ENCODE results near the gene ACTG1. TPM values are rescaled to one million over a fixed set of nuclear protein-coding genes. Genes with fewer than 3 reads are reported as not detected.
A peak's percentile ranks its signal among the peaks of the same experiment; 100 is the strongest.

ACTG1 gene
- total RNA-seq, 2 experiments from 2014 or later: 4,611 to 5,328 TPM

DNA sequence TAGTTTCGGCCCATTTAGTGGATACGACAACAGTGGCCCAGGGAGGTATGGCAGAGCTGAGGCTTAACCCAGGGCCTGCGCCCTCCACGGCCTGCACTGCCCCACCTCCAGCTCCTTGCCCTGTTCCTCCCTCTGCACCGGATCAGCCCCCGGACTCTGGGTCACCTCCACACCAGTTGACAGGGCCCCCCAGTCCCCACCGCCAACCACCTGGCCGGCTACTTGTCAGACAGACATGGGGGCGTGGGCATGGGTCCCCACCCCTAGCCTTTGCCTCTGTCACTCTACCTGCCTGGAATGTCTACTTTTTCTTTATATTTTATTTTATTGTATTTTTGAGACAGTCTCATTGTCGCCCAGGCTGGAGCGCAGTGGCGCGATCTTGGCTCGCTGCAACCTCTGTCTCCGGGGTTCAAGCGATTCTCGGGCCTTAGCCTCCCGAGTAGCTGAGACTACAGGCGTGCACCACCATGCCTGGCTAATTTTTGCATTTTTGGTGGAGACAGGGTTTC is 3.0 kb upstream of the ACTG1 start:
- peak overlapping the region; percentile 92 for H3K27ac Mint-ChIP-seq
- ChIA-PET CTCF (interaction anchor here (0.5 kb wide), 1 partner anchor 553 kb away, joined by 3 read pairs; no protein-coding TSS in a partner anchor), POLR2A (interaction anchor here (0.5 kb wide), 1 partner anchor 32 kb away, joined by 3 read pairs; no protein-coding TSS in a partner anchor)
- no peak for DNase-seq
- H3K36me3 Mint-ChIP-seq (ENCODE audit: low read depth): peaks cover 23% of the 10 kb centered on the region
- no peaks in the 10 kb centered on the region for H3K27me3 Mint-ChIP-seq
- H3K4me1 Mint-ChIP-seq: peaks cover 22% of the 10 kb centered on the region
- peak overlapping the region; percentile 88 for H3K4me3 Mint-ChIP-seq
- no peaks in the 10 kb centered on the region for H3K9me3 Mint-ChIP-seq

DNA sequence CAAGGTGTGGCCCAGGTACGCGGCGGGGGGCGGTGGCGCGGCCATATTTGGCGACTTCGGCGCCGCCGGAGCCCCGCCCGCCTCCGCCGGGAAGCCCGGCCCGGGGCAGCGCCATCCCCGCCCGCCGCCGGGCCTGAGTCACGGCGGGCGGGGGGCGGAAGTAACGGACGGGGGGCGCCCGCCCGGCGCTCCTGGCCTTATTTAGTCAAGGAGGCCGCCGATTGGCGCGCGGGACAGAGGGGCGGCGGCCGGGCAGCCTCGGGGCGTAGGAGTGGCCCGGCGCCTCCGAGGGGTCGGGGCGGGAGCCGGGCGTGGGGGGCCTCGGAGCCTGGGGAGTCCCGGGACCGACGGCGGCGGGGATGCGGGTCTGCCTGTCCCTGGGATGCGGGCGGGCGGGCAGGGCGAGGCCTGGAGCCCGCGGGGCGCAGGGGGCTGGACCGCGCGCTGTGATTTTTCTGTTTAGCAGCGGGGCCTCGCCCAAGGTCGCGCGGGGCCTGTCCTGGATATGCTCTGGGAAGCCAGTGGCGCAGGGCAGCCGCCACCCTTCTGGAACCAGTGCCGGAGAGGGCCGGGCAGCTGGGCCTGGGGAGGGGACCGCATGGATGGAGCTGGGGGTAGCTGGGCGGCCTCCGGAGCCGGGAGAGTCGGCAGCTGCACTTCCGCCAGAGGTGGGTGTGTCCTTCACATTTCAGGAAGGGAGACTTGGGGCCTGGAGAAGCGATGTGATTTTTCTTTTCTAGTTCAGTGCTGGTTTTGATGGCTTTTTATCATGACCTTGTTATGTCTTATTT is 2.3 kb upstream of the ACTG1 start:
- H3K4me1 Mint-ChIP-seq: peaks cover 22% of the 10 kb centered on the region
- peaks cover 30% of the 10 kb centered on the region for H3K36me3 Mint-ChIP-seq (ENCODE audit: low read depth)
- POLR2A ChIA-PET: no interaction called here
- peak overlapping the region; percentile 92 for H3K27ac Mint-ChIP-seq
- H3K9me3 Mint-ChIP-seq: no peaks in the 10 kb centered on the region
- no peaks in the 10 kb centered on the region for H3K27me3 Mint-ChIP-seq
- H3K4me3 Mint-ChIP-seq: peak overlapping the region; percentile 88
- CTCF ChIA-PET: interaction anchor here (1.0 kb wide), 1 partner anchor 45 kb away, joined by 3 read pairs; no protein-coding TSS in a partner anchor
- DNase-seq: peak; percentile 72

DNA sequence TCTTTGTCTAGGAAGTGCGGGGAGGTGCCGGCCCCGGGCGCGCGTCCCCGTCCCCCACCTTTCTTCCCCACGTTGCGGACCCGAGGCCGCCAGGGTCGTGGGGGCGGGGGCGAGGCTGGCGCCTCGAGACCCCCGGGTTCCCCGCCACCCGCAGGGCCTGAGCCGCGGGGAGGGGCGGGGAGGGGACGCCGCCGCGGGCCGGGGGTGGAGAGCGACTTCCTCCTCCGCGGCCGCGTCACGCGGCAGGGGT is 1.8 kb upstream of the ACTG1 start:
- no peak for DNase-seq
- Mint-ChIP-seq H3K4me1 (peaks cover 27% of the 10 kb centered on the region), H3K4me3 (peak overlapping the region; percentile 86), H3K9me3 (no peaks in the 10 kb centered on the region), H3K36me3 (ENCODE audit: low read depth) (peaks cover 35% of the 10 kb centered on the region), H3K27me3 (no peaks in the 10 kb centered on the region), H3K27ac (peak overlapping the region; percentile 93)
- POLR2A ChIA-PET: no interaction called here
- CTCF ChIA-PET: interaction anchor here (0.9 to 1.4 kb wide), 3 partner anchors 30 to 87 kb away, joined by 3 to 6 read pairs (median 4); no protein-coding TSS in a partner anchor

DNA sequence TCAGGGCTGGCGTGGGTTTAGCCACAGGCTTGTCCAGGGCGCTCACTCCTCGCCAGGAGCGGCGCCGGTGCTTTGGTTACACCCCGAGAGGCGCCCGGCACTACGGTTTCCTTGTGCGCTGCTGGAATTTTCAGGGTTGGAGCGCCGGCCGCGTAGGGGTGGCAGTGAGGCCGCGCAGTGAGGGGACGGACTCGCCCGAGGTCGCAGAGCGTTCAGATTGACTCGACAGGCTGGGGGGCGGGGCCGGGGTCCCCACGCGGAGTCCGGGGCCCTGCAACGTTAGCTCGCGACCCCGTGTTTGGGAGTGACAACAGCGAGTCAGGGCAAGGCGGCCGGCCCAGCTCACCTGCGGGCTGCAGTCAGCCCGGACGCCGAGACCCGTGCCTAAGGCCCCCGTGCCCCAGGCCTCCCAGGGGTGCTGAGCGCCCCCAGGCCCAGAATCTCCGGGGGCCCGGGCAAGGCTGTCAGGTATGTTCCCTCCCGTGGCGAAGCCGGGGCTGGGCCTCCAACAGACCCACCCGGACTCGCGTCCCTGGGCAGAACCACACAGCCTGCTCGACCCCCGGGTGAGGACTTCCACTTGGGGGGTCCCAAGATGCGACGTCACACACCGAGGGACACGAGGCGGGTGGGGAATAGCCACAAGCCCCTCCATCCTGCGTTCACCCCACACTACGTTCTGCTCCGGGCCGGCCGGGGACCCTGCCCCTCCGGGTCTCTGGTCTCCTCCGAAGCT is 1.3 kb upstream of the ACTG1 start:
- ChIA-PET CTCF (interaction anchor here (0.9 to 1.4 kb wide), 3 partner anchors 29 to 87 kb away, joined by 3 to 6 read pairs (median 4); no protein-coding TSS in a partner anchor), POLR2A (no interaction called here)
- Mint-ChIP-seq H3K4me1 (peaks cover 32% of the 10 kb centered on the region), H3K9me3 (no peaks in the 10 kb centered on the region), H3K36me3 (ENCODE audit: low read depth) (peaks cover 40% of the 10 kb centered on the region), H3K4me3 (peak overlapping the region; percentile 86), H3K27me3 (no peaks in the 10 kb centered on the region), H3K27ac (peak overlapping the region; percentile 93)
- DNase-seq: peak; percentile 41

DNA sequence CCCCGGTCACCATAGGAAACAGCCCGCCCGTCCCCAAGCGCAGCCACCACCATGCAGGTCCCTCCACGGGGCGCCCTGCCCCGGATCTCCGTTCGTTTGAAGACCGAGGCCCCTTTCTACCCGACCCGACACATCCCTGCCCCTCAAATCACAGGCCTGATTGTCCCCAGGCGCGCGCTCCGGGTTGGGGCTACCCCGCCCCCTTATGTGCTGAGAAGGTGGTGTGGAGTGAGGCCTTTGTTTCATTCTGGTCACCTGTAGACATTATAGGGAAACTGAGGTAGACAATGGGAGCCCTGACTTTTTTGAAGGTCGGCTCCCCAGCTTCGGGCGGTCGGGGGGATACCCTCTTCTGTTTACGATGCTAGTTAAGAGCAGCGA is 763 bp upstream of the ACTG1 start:
- Mint-ChIP-seq H3K4me3 (peak overlapping the region; percentile 86), H3K27me3 (no peaks in the 10 kb centered on the region), H3K4me1 (peaks cover 37% of the 10 kb centered on the region), H3K27ac (peak overlapping the region; percentile 93), H3K36me3 (ENCODE audit: low read depth) (peaks cover 45% of the 10 kb centered on the region), H3K9me3 (no peaks in the 10 kb centered on the region)
- CTCF ChIA-PET: interaction anchor here (0.9 to 1.4 kb wide), 2 partner anchors 28 to 88 kb away, joined by 4 to 6 read pairs; no protein-coding TSS in a partner anchor
- POLR2A ChIA-PET: no interaction called here
- peak; percentile 69 for DNase-seq

DNA sequence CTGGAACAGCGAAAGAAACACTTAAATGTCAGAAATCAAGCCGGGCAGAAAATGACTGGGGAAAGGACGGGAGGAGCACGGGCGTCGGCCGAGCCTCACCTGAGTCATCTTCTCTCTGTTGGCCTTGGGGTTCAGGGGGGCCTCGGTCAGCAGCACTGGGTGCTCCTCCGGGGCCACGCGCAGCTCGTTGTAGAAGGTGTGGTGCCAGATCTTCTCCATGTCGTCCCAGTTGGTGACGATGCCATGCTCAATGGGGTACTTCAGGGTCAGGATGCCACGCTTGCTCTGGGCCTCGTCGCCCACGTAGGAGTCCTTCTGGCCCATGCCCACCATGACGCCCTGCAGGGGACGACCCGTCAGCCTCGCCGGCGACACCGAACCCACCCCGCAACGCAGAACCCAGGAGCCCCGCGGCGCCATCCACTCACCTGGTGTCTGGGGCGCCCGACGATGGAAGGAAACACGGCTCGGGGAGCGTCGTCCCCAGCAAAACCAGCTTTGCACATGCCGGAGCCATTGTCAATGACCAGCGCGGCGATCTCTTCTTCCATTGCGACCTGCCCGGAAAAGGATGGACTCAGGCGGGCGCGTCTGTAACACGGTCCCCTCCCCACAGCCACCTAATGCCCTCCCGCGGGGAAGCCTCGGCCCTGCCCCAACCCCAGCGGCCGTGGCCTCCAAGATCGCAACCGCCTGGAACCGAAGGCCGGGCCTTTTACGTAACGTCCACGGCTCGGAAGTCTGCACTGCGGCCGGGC is 616 bp downstream of the ACTG1 start:
- Mint-ChIP-seq H3K4me3 (peak overlapping the region; percentile 84), H3K4me1 (peaks cover 37% of the 10 kb centered on the region), H3K9me3 (no peaks in the 10 kb centered on the region), H3K27ac (peak overlapping the region; percentile 83), H3K36me3 (ENCODE audit: low read depth) (peaks cover 50% of the 10 kb centered on the region), H3K27me3 (no peaks in the 10 kb centered on the region)
- POLR2A ChIA-PET: interaction anchor here (0.6 to 0.7 kb wide), 2 partner anchors 25 to 27 kb away, joined by 3 to 4 read pairs; no protein-coding TSS in a partner anchor
- CTCF ChIA-PET: interaction anchor here (1.5 kb wide), 1 partner anchor 114 kb away, joined by 4 read pairs; no protein-coding TSS in a partner anchor
- DNase-seq: peak; percentile 47

DNA sequence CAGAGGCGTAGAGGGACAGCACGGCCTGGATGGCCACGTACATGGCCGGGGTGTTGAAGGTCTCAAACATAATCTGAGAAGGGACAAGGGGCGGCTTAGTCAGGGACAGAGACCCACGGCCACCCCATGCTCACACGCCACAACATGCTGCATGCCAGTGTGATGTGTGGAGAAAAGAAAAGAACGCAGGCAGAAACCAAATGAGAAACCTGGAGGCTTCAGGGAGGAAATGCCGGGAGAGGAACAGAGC is 1.1 kb downstream of the ACTG1 start:
- H3K4me3 Mint-ChIP-seq: peak overlapping the region; percentile 84
- POLR2A ChIA-PET: no interaction called here
- H3K4me1 Mint-ChIP-seq: peaks cover 34% of the 10 kb centered on the region

DNA sequence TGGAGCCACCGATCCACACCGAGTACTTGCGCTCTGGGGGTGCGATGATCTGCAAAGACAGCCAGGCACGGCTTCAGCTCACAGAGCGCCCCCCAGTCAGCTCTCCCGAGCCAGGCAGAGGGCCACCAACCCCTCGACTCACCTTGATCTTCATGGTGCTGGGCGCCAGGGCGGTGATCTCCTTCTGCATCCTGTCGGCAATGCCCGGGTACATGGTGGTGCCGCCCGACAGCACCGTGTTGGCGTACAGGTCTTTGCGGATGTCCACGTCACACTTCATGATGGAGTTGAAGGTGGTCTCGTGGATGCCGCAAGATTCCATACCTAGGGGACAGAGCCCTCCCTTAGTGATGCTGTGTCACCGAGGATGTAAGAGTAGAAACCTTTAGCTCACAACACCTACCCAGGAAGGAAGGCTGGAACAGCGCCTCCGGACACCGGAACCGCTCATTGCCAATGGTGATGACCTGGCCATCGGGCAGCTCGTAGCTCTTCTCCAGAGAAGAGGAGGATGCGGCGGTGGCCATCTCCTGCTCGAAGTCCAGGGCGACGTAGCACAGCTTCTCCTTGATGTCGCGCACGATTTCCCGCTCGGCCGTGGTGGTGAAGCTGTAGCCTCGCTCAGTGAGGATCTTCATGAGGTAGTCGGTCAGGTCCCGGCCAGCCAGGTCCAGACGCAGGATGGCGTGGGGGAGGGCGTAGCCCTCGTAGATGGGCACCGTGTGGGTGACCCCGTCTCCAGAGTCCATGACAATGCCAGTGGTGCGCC is 1.6 kb downstream of the ACTG1 start:
- peak overlapping the region; percentile 84 for H3K4me3 Mint-ChIP-seq
- H3K9me3 Mint-ChIP-seq: no peaks in the 10 kb centered on the region
- ChIA-PET CTCF (interaction anchor here (1.5 kb wide), 1 partner anchor 113 kb away, joined by 4 read pairs; no protein-coding TSS in a partner anchor), POLR2A (interaction anchor here (0.6 kb wide), 1 partner anchor 109 kb away, joined by 3 read pairs; no protein-coding TSS in a partner anchor)
- peak; percentile 49 for DNase-seq
- H3K27ac Mint-ChIP-seq: peak overlapping the region; percentile 83
- peaks cover 29% of the 10 kb centered on the region for H3K4me1 Mint-ChIP-seq
- H3K36me3 Mint-ChIP-seq (ENCODE audit: low read depth): peaks cover 50% of the 10 kb centered on the region
- no peaks in the 10 kb centered on the region for H3K27me3 Mint-ChIP-seq

More for the DNA sequence above, 1.1 kb downstream of the ACTG1 start:
- DNase-seq: no peak
- Mint-ChIP-seq H3K9me3 (no peaks in the 10 kb centered on the region), H3K27ac (peak overlapping the region; percentile 83), H3K36me3 (ENCODE audit: low read depth) (peaks cover 50% of the 10 kb centered on the region), H3K27me3 (no peaks in the 10 kb centered on the region)
- CTCF ChIA-PET: interaction anchor here (1.5 kb wide), 1 partner anchor 113 kb away, joined by 4 read pairs; no protein-coding TSS in a partner anchor

DNA sequence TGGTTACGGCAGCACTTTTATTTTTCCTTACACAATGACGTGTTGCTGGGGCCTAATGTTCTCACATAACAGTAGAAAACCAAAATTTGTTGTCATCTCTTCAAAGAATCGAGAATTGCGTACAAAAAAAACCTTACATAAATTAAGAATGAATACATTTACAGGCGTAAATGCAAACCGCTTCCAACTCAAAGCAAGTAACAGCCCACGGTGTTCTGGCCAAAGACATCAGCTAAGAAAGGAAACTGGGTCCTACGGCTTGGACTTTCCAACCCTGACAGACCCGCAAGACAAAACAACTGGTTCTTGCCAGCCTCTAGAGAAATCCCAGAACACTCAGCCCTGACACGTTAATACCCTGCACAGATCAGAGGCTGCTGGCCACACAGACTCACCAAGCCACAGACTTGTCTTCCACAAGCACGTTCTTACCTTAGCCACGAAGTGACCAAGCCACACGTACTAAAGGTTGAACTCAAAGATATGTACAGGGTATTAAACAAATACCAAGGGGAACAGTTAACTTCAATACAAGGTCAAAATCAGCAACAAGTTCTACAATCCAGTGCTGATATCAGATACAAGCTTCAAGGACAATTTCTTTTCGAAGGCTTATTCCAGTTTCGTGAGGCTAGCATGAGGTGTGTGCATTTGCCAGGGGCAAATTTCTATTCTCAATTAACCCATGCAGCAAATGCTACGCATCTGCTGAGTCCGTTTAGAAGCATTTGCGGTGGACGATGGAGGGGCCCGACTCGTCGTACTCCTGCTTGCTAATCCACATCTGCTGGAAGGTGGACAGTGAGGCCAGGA is 2.4 kb downstream of the ACTG1 start:
- DNase-seq: no peak
- Mint-ChIP-seq H3K27me3 (peaks cover 2% of the 10 kb centered on the region), H3K4me3 (peak overlapping the region; percentile 84), H3K27ac (peak overlapping the region; percentile 83), H3K9me3 (no peaks in the 10 kb centered on the region), H3K4me1 (peaks cover 22% of the 10 kb centered on the region), H3K36me3 (ENCODE audit: low read depth) (peaks cover 50% of the 10 kb centered on the region)
- ChIA-PET POLR2A (interaction anchor here (0.6 kb wide), 1 partner anchor 109 kb away, joined by 3 read pairs; no protein-coding TSS in a partner anchor), CTCF (interaction anchor here (1.5 to 1.7 kb wide), 2 partner anchors 12 to 112 kb away, joined by 4 to 5 read pairs; no protein-coding TSS in a partner anchor)

DNA sequence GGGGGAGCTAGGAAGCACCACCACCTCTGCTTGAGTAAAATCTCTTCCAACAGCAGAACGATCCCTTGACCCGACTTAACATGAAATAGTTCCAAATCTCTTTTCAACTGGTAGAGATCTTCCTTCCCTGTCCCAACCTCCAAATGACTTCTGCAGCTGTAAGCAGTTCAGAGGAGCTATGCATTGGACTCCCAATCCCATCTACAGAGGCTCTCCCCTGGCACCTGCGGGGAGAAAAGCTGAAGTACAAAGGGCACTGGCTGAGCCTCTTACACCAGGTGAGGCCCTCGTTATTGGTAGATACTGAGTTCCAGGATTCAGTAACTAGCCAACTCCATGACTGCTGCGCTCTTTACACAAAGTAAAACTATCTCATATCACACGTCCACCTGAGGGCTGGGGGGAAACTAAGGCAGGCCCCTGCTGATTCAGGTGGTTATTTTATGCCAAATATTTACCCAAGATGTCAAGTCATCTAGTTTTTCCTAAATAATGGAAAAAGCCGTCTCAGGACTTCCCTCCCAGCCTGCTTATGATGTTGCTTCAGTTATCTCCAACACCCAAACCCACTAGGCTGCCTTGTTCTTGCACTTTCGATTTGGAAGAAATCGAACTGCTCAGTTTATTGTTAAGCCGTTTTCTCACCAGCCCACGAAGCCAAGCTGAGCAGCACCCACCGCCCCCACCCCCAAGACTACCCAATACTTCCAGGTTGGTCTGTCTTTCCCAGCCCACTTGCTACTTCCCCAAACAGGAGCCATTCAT is 3.2 kb downstream of the ACTG1 start:
- Mint-ChIP-seq H3K27me3 (peaks cover 6% of the 10 kb centered on the region), H3K4me1 (peaks cover 22% of the 10 kb centered on the region), H3K27ac (peak overlapping the region; percentile 83), H3K4me3 (peak overlapping the region; percentile 84), H3K36me3 (ENCODE audit: low read depth) (peaks cover 50% of the 10 kb centered on the region), H3K9me3 (no peaks in the 10 kb centered on the region)
- DNase-seq: peak; percentile 46
- ChIA-PET CTCF (interaction anchor here (0.6 to 1.7 kb wide), 4 partner anchors 11 to 410 kb away, joined by 3 to 8 read pairs (median 4); no protein-coding TSS in a partner anchor), POLR2A (interaction anchor here (0.6 to 1.0 kb wide), 3 partner anchors 10 to 361 kb away, joined by 3 to 9 read pairs (median 6); no protein-coding TSS in a partner anchor)

All from activated CD4-positive, alpha-beta T cell treated with anti-CD3 and anti-CD28 coated beads, Interleukin-2, amount 10 ng/mL, durations not matched to agents 7 days and 5 days (primary cell).